Ascending aorta (tissue), 2 donors: ENCODE data around the gene PDE4A. TPM values are rescaled to one million over a fixed set of nuclear protein-coding genes. Genes with fewer than 3 reads are reported as not detected.
A peak's percentile ranks its signal among the peaks of the same experiment; 100 is the strongest.

ENCODE experiments used
- DNase-seq, 2 donors: peaks; one replicate each; pipeline ENCODE4 v3.0.0-alpha.2; 2019; ENCODE audit warnings: low spot score in 2 of 2
- H3K27ac ChIP-seq, 2 donors: fragments of 200-600 bp; sonication (generic); one replicate each; pipeline ENCODE4 v1.5.1; 2016 to 2017; ENCODE audit warnings: mild to moderate bottlenecking in 1 of 2
- H3K27me3 ChIP-seq: fragments of 200-600 bp; sonication (generic); one replicate; pipeline ENCODE4 v1.5.1; 2017
- H3K36me3 ChIP-seq, 2 donors: fragments of 200-600 bp; sonication (generic); one replicate each; pipeline ENCODE4 v1.5.1; 2016
- H3K4me1 ChIP-seq, 2 donors: fragments of 200-600 bp; sonication (generic); one replicate each; pipeline ENCODE4 v1.5.1; 2016 to 2017; ENCODE audit warnings: mild to moderate bottlenecking in 1 of 2
- H3K4me3 ChIP-seq, 2 donors: fragments of 200-600 bp; sonication (generic); one replicate each; pipeline ENCODE4 v1.5.1; 2016 to 2017; ENCODE audit warnings: mild to moderate bottlenecking in 1 of 2
- H3K9me3 ChIP-seq, 2 donors: fragments of 200-600 bp; sonication (generic); one replicate each; pipeline ENCODE4 v1.5.1; 2016
- CTCF ChIP-seq, 3 experiments: fragments of 200-600 bp in 2 of 3; fragments of 450-650 bp in 1 of 3; sonication (generic) in 2 of 3; IDR thresholded peaks; one replicate each; pipeline ENCODE4 v1.5.1; 2016 to 2019; ENCODE audit warnings: antibody characterized with exemption in 3 of 3, mild to moderate bottlenecking in 1 of 3, moderate library complexity in 1 of 3
- intact Hi-C: fragments of 100-400 bp; cut with DNase I; formaldehyde crosslinking; loops from one replicate; pipeline ENCODE4 v1.15.1; 2023
- total RNA-seq: library from RNA; depleted of rRNA; stranded (reverse); fragments of >200 nt; gene quantifications from one replicate; pipeline ENCODE4 v1.1.0, GENCODE V29; 2016

Gene PDE4A
- total RNA-seq, 1 donor from 2014 or later = 59.9 TPM

DNA sequence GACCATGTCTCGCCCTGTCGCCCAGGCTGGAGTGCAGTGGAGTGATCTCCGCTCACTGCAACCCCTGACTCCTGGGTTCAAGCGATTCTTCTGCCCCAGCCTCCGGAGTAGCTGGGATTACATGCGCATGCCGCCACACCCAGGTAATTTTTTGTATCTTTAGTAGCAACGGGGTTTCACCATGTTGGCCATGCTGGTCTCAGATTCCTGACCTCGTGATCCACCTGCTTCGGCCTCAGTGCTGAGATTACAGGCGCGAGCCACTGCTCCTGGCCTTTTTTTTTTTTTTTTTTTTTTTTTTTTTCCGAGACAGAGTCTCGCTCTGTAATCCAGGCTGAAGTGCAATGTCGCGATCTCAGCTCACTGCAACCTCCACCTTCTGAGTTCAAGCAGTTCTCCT is 87.7 kb downstream of the PDE4A start:
- H3K4me3 ChIP-seq = no peak overlapping the region
- intact Hi-C loops = no loop called here
- H3K27me3 ChIP-seq = peaks cover 9% of the 10 kb centered on the region
- DNase-seq = no peak
- no peak overlapping the region for H3K27ac ChIP-seq
- H3K36me3 ChIP-seq = no peaks in the 10 kb centered on the region
- H3K9me3 ChIP-seq = no peaks in the 10 kb centered on the region
- H3K4me1 ChIP-seq = no peaks in the 10 kb centered on the region
- TF ChIP-seq CTCF (IDR thresholded peaks at IDR 0.05) = no peak

DNA sequence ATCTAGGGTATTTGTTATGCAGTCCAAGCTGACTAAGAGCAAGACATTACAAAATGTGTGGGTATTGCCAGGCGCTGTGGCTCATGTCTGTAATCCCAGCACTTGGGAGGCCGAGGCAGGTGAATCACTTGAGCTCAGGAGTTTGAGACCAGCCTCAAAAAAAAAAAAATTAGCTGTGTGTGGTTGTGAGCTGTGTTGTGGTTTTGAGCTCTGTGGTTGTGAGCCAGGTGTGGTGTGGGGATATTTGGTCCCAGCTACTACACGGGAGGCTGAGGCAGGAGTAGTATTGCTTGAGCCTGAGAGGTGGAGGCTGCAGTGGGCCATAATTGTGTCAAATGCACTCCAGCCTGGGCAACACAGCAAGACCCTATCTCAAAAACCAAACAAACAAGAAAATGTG is 88.4 kb downstream of the PDE4A start:
- H3K27me3 ChIP-seq = peaks cover 9% of the 10 kb centered on the region
- DNase-seq = no peak
- H3K27ac ChIP-seq = no peak overlapping the region
- no peaks in the 10 kb centered on the region for H3K4me1 ChIP-seq
- H3K36me3 ChIP-seq = no peaks in the 10 kb centered on the region
- H3K4me3 ChIP-seq = no peak overlapping the region
- H3K9me3 ChIP-seq = no peaks in the 10 kb centered on the region
- no peak for TF ChIP-seq CTCF (IDR thresholded peaks at IDR 0.05)
- intact Hi-C loops = no loop called here

- no peak overlapping the region for H3K4me3 ChIP-seq
- peak; percentile 21 to 62 (median 60) for TF ChIP-seq CTCF (IDR thresholded peaks at IDR 0.05)
- H3K27ac ChIP-seq = no peak overlapping the region
- peaks cover 9% of the 10 kb centered on the region for H3K27me3 ChIP-seq
- intact Hi-C loops = no loop called here
- no peaks in the 10 kb centered on the region for H3K36me3 ChIP-seq
- no peaks in the 10 kb centered on the region for H3K9me3 ChIP-seq
- DNase-seq = no peak
- H3K4me1 ChIP-seq = no peaks in the 10 kb centered on the region
Observed at GRCh38 chr19:10510301-10510802, 90.0 kb downstream of the PDE4A start.

- no peak overlapping the region for H3K4me3 ChIP-seq
- no peak for TF ChIP-seq CTCF (IDR thresholded peaks at IDR 0.05)
- H3K27me3 ChIP-seq = peaks cover 9% of the 10 kb centered on the region
- DNase-seq = no peak
- H3K4me1 ChIP-seq = peaks cover 4 to 8% of the 10 kb centered on the region in 2 donors
- no peak overlapping the region for H3K27ac ChIP-seq
- intact Hi-C loops = no loop called here
- no peaks in the 10 kb centered on the region for H3K36me3 ChIP-seq
- H3K9me3 ChIP-seq = no peaks in the 10 kb centered on the region
Observed at GRCh38 chr19:10513223-10513622, 92.9 kb downstream of the PDE4A start.

GRCh38 chr19:10514211-10515145 is 94.1 kb downstream of the PDE4A start:
- H3K9me3 ChIP-seq = no peaks in the 10 kb centered on the region
- H3K36me3 ChIP-seq = no peaks in the 10 kb centered on the region
- intact Hi-C loops = no loop called here
- peaks cover 4 to 9% of the 10 kb centered on the region in 2 donors for H3K4me1 ChIP-seq
- no peak for TF ChIP-seq CTCF (IDR thresholded peaks at IDR 0.05)
- no peak overlapping the region for H3K27ac ChIP-seq
- peaks cover 14% of the 10 kb centered on the region for H3K27me3 ChIP-seq
- no peak overlapping the region for H3K4me3 ChIP-seq
- DNase-seq = no peak
